SJCRH30 (cell line): ENCODE data around the gene MPI. TPM values are rescaled to one million over a fixed set of nuclear protein-coding genes. Genes with fewer than 3 reads are reported as not detected.

ENCODE experiments used
- DNase-seq, 2 experiments: peaks; one replicate each; pipeline ENCODE4 v3.0.0-alpha.2; 2015 to 2020
- H3K27ac ChIP-seq: fragments of 250-450 bp; sonication (Bioruptor Pico); 2 replicates; pipeline ENCODE4 v1.5.1; 2020; ENCODE audit warnings: mild to moderate bottlenecking, moderate library complexity
- H3K27me3 ChIP-seq: fragments of 250-450 bp; sonication (Bioruptor Pico); 2 replicates; pipeline ENCODE4 v1.5.1; 2020; ENCODE audit warnings: mild to moderate bottlenecking, moderate library complexity
- H3K36me3 ChIP-seq: fragments of 250-450 bp; sonication (Bioruptor Pico); 2 replicates; pipeline ENCODE4 v1.5.1; 2020; ENCODE audit warnings: mild to moderate bottlenecking, moderate library complexity
- H3K4me1 ChIP-seq: fragments of 250-450 bp; sonication (Bioruptor Pico); 2 replicates; pipeline ENCODE4 v1.5.1; 2020; ENCODE audit warnings: mild to moderate bottlenecking, moderate library complexity
- H3K4me3 ChIP-seq: fragments of 250-450 bp; sonication (Bioruptor Pico); 2 replicates; pipeline ENCODE4 v1.5.1; 2020; ENCODE audit warnings: mild to moderate bottlenecking, moderate library complexity
- H3K9me3 ChIP-seq: fragments of 250-450 bp; sonication (Bioruptor Pico); replicated peaks from 2 replicates; pipeline ENCODE4 v1.5.1; 2020; ENCODE audit warnings: mild to moderate bottlenecking, moderate library complexity
- total RNA-seq: library from RNA; depleted of rRNA; stranded (reverse); fragments of >200 nt; shearing (Covaris generic); gene quantifications from 2 replicates; pipeline ENCODE4 v1.2.3, GENCODE V29; 2014; rRNA removed

The MPI gene
- total RNA-seq: 24.2 and 25.5 TPM in 2 replicates

GRCh38 chr15:74889883-74890664 is at the start of gene MPI:
Gene MPI (plus strand): TSS chr15:74890042. CDS start chr15:74890074, 32 bp downstream.
- peak; percentile 90 for DNase-seq
- no peaks in the 10 kb centered on the region for H3K9me3 ChIP-seq
- H3K36me3 ChIP-seq: no peaks in the 10 kb centered on the region
- H3K4me1 ChIP-seq: no peaks in the 10 kb centered on the region
- H3K27ac ChIP-seq: peak within 1 kb of the TSS; percentile 60
- no peaks in the 10 kb centered on the region for H3K27me3 ChIP-seq
- peak within 1 kb of the TSS; percentile 81 for H3K4me3 ChIP-seq

- H3K36me3 ChIP-seq: no peaks in the 10 kb centered on the region
- no peak overlapping the region for H3K27ac ChIP-seq
- no peaks in the 10 kb centered on the region for H3K27me3 ChIP-seq
- DNase-seq: no peak
- H3K4me1 ChIP-seq: peaks cover 5% of the 10 kb centered on the region; the same call in 1 of the 2 replicates
- no peaks in the 10 kb centered on the region for H3K9me3 ChIP-seq
- no peak overlapping the region for H3K4me3 ChIP-seq
Observed at GRCh38 chr15:74840851-74841775, 48.7 kb upstream of the MPI start.

GRCh38 chr15:74841891-74842373 is 47.9 kb upstream of the MPI start:
- Histone ChIP-seq H3K27ac (no peak overlapping the region), H3K36me3 (no peaks in the 10 kb centered on the region)

GRCh38 chr15:74842581-74843444 is 47.0 kb upstream of the MPI start, which contains the start of gene ULK3:
Gene ULK3 (minus strand): TSS chr15:74843156. CDS start chr15:74843105, 51 bp downstream.
- Histone ChIP-seq H3K4me3 (peak within 1 kb of the TSS; percentile 78), H3K9me3 (no peaks in the 10 kb centered on the region), H3K27me3 (no peaks in the 10 kb centered on the region), H3K4me1 (peaks cover 5% of the 10 kb centered on the region; the same call in 1 of the 2 replicates), H3K36me3 (no peaks in the 10 kb centered on the region), H3K27ac (peak within 1 kb of the TSS; percentile 80)
- DNase-seq: peak; percentile 92 to 93

More at GRCh38 chr15:74841891-74842373, 47.9 kb upstream of the MPI start:
- Histone ChIP-seq H3K4me3 (peak overlapping the region; percentile 78), H3K27me3 (no peaks in the 10 kb centered on the region), H3K4me1 (peaks cover 5% of the 10 kb centered on the region; the same call in 1 of the 2 replicates), H3K9me3 (no peaks in the 10 kb centered on the region)
- no peak for DNase-seq

GRCh38 chr15:74843445-74843828 is 46.4 kb upstream of the MPI start:
- Histone ChIP-seq H3K27me3 (no peaks in the 10 kb centered on the region), H3K4me1 (peaks cover 5% of the 10 kb centered on the region; the same call in 1 of the 2 replicates), H3K4me3 (peak overlapping the region; percentile 78), H3K36me3 (peaks cover 3% of the 10 kb centered on the region; the same call in 1 of the 2 replicates), H3K27ac (peak overlapping the region; percentile 80), H3K9me3 (no peaks in the 10 kb centered on the region)
- no peak for DNase-seq

GRCh38 chr15:74843891-74844299 is 45.9 kb upstream of the MPI start:
- no peaks in the 10 kb centered on the region for H3K27me3 ChIP-seq
- peak overlapping the region; percentile 78 for H3K4me3 ChIP-seq
- peak overlapping the region; percentile 80 for H3K27ac ChIP-seq
- peaks cover 4% of the 10 kb centered on the region; the same call in 1 of the 2 replicates for H3K36me3 ChIP-seq
- no peaks in the 10 kb centered on the region for H3K9me3 ChIP-seq
- peak in 1 of 2 experiments; percentile 20 for DNase-seq
- H3K4me1 ChIP-seq: peaks cover 5% of the 10 kb centered on the region; the same call in 1 of the 2 replicates

- no peak for DNase-seq
- Histone ChIP-seq H3K36me3 (peaks cover 9% of the 10 kb centered on the region; the same call in 1 of the 2 replicates), H3K27me3 (no peaks in the 10 kb centered on the region), H3K4me1 (peaks cover 5% of the 10 kb centered on the region; the same call in 1 of the 2 replicates), H3K9me3 (no peaks in the 10 kb centered on the region), H3K27ac (no peak overlapping the region), H3K4me3 (no peak overlapping the region)
Observed at GRCh38 chr15:74844319-74845207, 45.3 kb upstream of the MPI start.

- DNase-seq: no peak
- peaks cover 5% of the 10 kb centered on the region; the same call in 1 of the 2 replicates for H3K4me1 ChIP-seq
- H3K9me3 ChIP-seq: no peaks in the 10 kb centered on the region
- H3K27ac ChIP-seq: no peak overlapping the region
- H3K4me3 ChIP-seq: no peak overlapping the region
- peaks cover 9% of the 10 kb centered on the region; the same call in 1 of the 2 replicates for H3K36me3 ChIP-seq
- H3K27me3 ChIP-seq: no peaks in the 10 kb centered on the region
Observed at GRCh38 chr15:74845208-74845568, 44.7 kb upstream of the MPI start.

- Histone ChIP-seq H3K36me3 (peaks cover 9% of the 10 kb centered on the region; the same call in 1 of the 2 replicates), H3K27ac (no peak overlapping the region), H3K27me3 (no peaks in the 10 kb centered on the region), H3K9me3 (no peaks in the 10 kb centered on the region), H3K4me1 (peaks cover 5% of the 10 kb centered on the region; the same call in 1 of the 2 replicates), H3K4me3 (no peak overlapping the region)
- no peak for DNase-seq
Observed at GRCh38 chr15:74845581-74845980, 44.3 kb upstream of the MPI start.

GRCh38 chr15:74847432-74847831 is 42.4 kb upstream of the MPI start:
- peaks cover 9% of the 10 kb centered on the region; the same call in 1 of the 2 replicates for H3K36me3 ChIP-seq
- H3K9me3 ChIP-seq: no peaks in the 10 kb centered on the region
- peaks cover 5% of the 10 kb centered on the region; the same call in 1 of the 2 replicates for H3K4me1 ChIP-seq
- DNase-seq: no peak
- H3K27me3 ChIP-seq: no peaks in the 10 kb centered on the region
- no peak overlapping the region for H3K4me3 ChIP-seq
- H3K27ac ChIP-seq: no peak overlapping the region

- H3K27ac ChIP-seq: no peak overlapping the region
- no peaks in the 10 kb centered on the region for H3K9me3 ChIP-seq
- no peaks in the 10 kb centered on the region for H3K27me3 ChIP-seq
- H3K4me3 ChIP-seq: no peak overlapping the region
- DNase-seq: no peak
- peaks cover 9% of the 10 kb centered on the region; the same call in 1 of the 2 replicates for H3K36me3 ChIP-seq
- no peaks in the 10 kb centered on the region for H3K4me1 ChIP-seq
Observed at GRCh38 chr15:74850393-74850792, 39.4 kb upstream of the MPI start.

- Histone ChIP-seq H3K4me3 (no peak overlapping the region), H3K27ac (no peak overlapping the region), H3K27me3 (no peaks in the 10 kb centered on the region), H3K36me3 (peaks cover 9% of the 10 kb centered on the region; the same call in 1 of the 2 replicates), H3K4me1 (no peaks in the 10 kb centered on the region), H3K9me3 (no peaks in the 10 kb centered on the region)
- no peak for DNase-seq
Observed at GRCh38 chr15:74851960-74852359, 37.9 kb upstream of the MPI start.
